Measurements from ENCODE around the gene RAB17. TPM values are rescaled to one million over a fixed set of nuclear protein-coding genes. Genes with fewer than 3 reads are reported as not detected.

RAB17 gene
- total and polyA plus RNA-seq, 2 donors from 2014 or later = 59.1 to 151 TPM

- DNase-seq (no peak), FAIRE-seq (no peak)
- no peak for TF ChIP-seq CTCF (IDR thresholded peaks at IDR 0.05; ENCODE audit: borderline replicate concordance, extremely low read depth, insufficient read depth)
- intact Hi-C loops (cut with DNase I) = no loop called here
- no peaks in the 10 kb centered on the region for H3K27me3 ChIP-seq (ENCODE audit: control insufficient read depth, insufficient read depth, low read length)
- no peak overlapping the region for H3K9ac ChIP-seq (ENCODE audit: low read length in 3 of 3)
- H3K36me3 ChIP-seq (ENCODE audit: control insufficient read depth in 2 of 3, insufficient read depth in 3 of 3, low read length in 3 of 3) = no peaks in the 10 kb centered on the region
- peaks cover 0 to 9% (median 3%) of the 10 kb centered on the region in 3 donors for H3K9me3 ChIP-seq (ENCODE audit: control insufficient read depth in 2 of 3, insufficient read depth in 1 of 3, low read length in 3 of 3)
- peaks cover 0 to 4% (median 0%) of the 10 kb centered on the region in 3 donors for H3K4me1 ChIP-seq (ENCODE audit: control insufficient read depth in 2 of 3, insufficient read depth in 2 of 3, low read depth in 1 of 3, low read length in 3 of 3)
- H3K4me3 ChIP-seq (ENCODE audit: low read length in 3 of 3) = no peak overlapping the region
- H3K27ac ChIP-seq (ENCODE audit: low read depth in 2 of 2, low read length in 2 of 2) = no peak overlapping the region
Observed at GRCh38 chr2:237555560-237555959, 35.0 kb downstream of the RAB17 start.

GRCh38 chr2:237553948-237554347, 36.6 kb downstream of the RAB17 start:
- intact Hi-C loops (cut with DNase I) = no loop called here
- FAIRE-seq (no peak), DNase-seq (peak in 1 of 5 donors; percentile 6)
- H3K9me3 ChIP-seq (ENCODE audit: control insufficient read depth in 2 of 3, insufficient read depth in 1 of 3, low read length in 3 of 3) = peaks cover 0 to 9% (median 3%) of the 10 kb centered on the region in 3 donors
- no peaks in the 10 kb centered on the region for H3K4me1 ChIP-seq (ENCODE audit: control insufficient read depth in 2 of 3, insufficient read depth in 2 of 3, low read depth in 1 of 3, low read length in 3 of 3)
- no peak overlapping the region for H3K4me3 ChIP-seq (ENCODE audit: low read length in 3 of 3)
- H3K27ac ChIP-seq (ENCODE audit: low read depth in 2 of 2, low read length in 2 of 2) = no peak overlapping the region
- no peak for TF ChIP-seq CTCF (IDR thresholded peaks at IDR 0.05; ENCODE audit: borderline replicate concordance, extremely low read depth, insufficient read depth)
- H3K9ac ChIP-seq (ENCODE audit: low read length in 3 of 3) = no peak overlapping the region
- no peaks in the 10 kb centered on the region for H3K36me3 ChIP-seq (ENCODE audit: control insufficient read depth in 2 of 3, insufficient read depth in 3 of 3, low read length in 3 of 3)
- no peaks in the 10 kb centered on the region for H3K27me3 ChIP-seq (ENCODE audit: control insufficient read depth, insufficient read depth, low read length)

- Histone ChIP-seq H3K36me3 (ENCODE audit: control insufficient read depth in 2 of 3, insufficient read depth in 3 of 3, low read length in 3 of 3) (no peaks in the 10 kb centered on the region), H3K9me3 (ENCODE audit: control insufficient read depth in 2 of 3, insufficient read depth in 1 of 3, low read length in 3 of 3) (peaks cover 0 to 9% (median 3%) of the 10 kb centered on the region in 3 donors), H3K4me1 (ENCODE audit: control insufficient read depth in 2 of 3, insufficient read depth in 2 of 3, low read depth in 1 of 3, low read length in 3 of 3) (peaks cover 0 to 5% (median 3%) of the 10 kb centered on the region in 3 donors), H3K9ac (ENCODE audit: low read length in 3 of 3) (no peak overlapping the region), H3K27me3 (ENCODE audit: control insufficient read depth, insufficient read depth, low read length) (no peaks in the 10 kb centered on the region), H3K27ac (ENCODE audit: low read depth in 2 of 2, low read length in 2 of 2) (no peak overlapping the region), H3K4me3 (ENCODE audit: low read length in 3 of 3) (no peak overlapping the region)
- TF ChIP-seq CTCF (IDR thresholded peaks at IDR 0.05; ENCODE audit: borderline replicate concordance, extremely low read depth, insufficient read depth) = no peak
- intact Hi-C loops (cut with DNase I) = no loop called here
- DNase-seq (no peak), FAIRE-seq (no peak)
Observed at GRCh38 chr2:237552908-237553307, 37.6 kb downstream of the RAB17 start.

- FAIRE-seq = no peak
- no peaks in the 10 kb centered on the region for H3K27me3 ChIP-seq (ENCODE audit: control insufficient read depth, insufficient read depth, low read length)
- no peak overlapping the region for H3K9ac ChIP-seq (ENCODE audit: low read length in 3 of 3)
- no peak overlapping the region for H3K27ac ChIP-seq (ENCODE audit: low read depth in 2 of 2, low read length in 2 of 2)
- H3K4me3 ChIP-seq (ENCODE audit: low read length in 3 of 3) = no peak overlapping the region
- intact Hi-C loops (cut with DNase I) = no loop called here
- peaks cover 0 to 6% (median 3%) of the 10 kb centered on the region in 3 donors for H3K9me3 ChIP-seq (ENCODE audit: control insufficient read depth in 2 of 3, insufficient read depth in 1 of 3, low read length in 3 of 3)
- no peaks in the 10 kb centered on the region for H3K36me3 ChIP-seq (ENCODE audit: control insufficient read depth in 2 of 3, insufficient read depth in 3 of 3, low read length in 3 of 3)
- H3K4me1 ChIP-seq (ENCODE audit: control insufficient read depth in 2 of 3, insufficient read depth in 2 of 3, low read depth in 1 of 3, low read length in 3 of 3) = peaks cover 0 to 6% (median 3%) of the 10 kb centered on the region in 3 donors
- peak in 1 of 5 donors; percentile 44 for DNase-seq
- no peak for TF ChIP-seq CTCF (IDR thresholded peaks at IDR 0.05; ENCODE audit: borderline replicate concordance, extremely low read depth, insufficient read depth)
Observed at GRCh38 chr2:237551071-237551574, 39.4 kb downstream of the RAB17 start.

Data from kidney (tissue), 14 donors.